Heart left ventricle (tissue), 16 donors: Measurements from ENCODE around the gene HSPB7. TPM values are rescaled to one million over a fixed set of nuclear protein-coding genes. Genes with fewer than 3 reads are reported as not detected.
A peak's percentile ranks its signal among the peaks of the same experiment; 100 is the strongest.

ENCODE experiments used
- ATAC-seq, 4 donors: fragments of 200-7000 bp; cut with Tn5 transposase; one replicate each; pipeline ENCODE4 v1.9.1; 2020 to 2022; ENCODE audit warnings: moderate library complexity in 4 of 4, mild to moderate bottlenecking in 3 of 4, moderate number of reproducible peaks in 1 of 4
- DNase-seq, 5 donors: peaks; one replicate each; pipeline ENCODE4 v3.0.0-alpha.2; 2020
- H3K27ac ChIP-seq, 12 donors: fragments of 200-600 bp; sonication (generic) in 4 of 12; one replicate each; pipeline versions ENCODE4 v1.5.0 to v1.8.0; 2016 to 2022; ENCODE audit warnings: mild to moderate bottlenecking in 2 of 12
- H3K27me3 ChIP-seq, 9 donors: fragments of 200-600 bp; sonication (generic) in 2 of 9; one replicate each; pipeline versions ENCODE4 v1.5.1 to v1.8.0; 2016 to 2022; ENCODE audit warnings: mild to moderate bottlenecking in 3 of 9
- H3K36me3 ChIP-seq, 9 donors: fragments of 200-600 bp; sonication (generic) in 2 of 9; one replicate each; pipeline versions ENCODE4 v1.5.0 to v1.8.0; 2018 to 2022; ENCODE audit warnings: mild to moderate bottlenecking in 2 of 9
- H3K4me1 ChIP-seq, 12 donors: fragments of 200-600 bp; sonication (generic) in 4 of 12; one replicate each; pipeline versions ENCODE4 v1.5.0 to v1.8.0; 2016 to 2022; ENCODE audit warnings: mild to moderate bottlenecking in 3 of 12
- H3K4me3 ChIP-seq, 12 donors: fragments of 200-600 bp; sonication (generic) in 4 of 12; one replicate each; pipeline versions ENCODE4 v1.5.0 to v1.8.0; 2017 to 2022; ENCODE audit warnings: mild to moderate bottlenecking in 9 of 12, moderate library complexity in 4 of 12
- H3K9me3 ChIP-seq, 12 donors: fragments of 200-600 bp; sonication (generic) in 4 of 12; one replicate each; pipeline versions ENCODE4 v1.5.0 to v1.8.0; 2016 to 2022; ENCODE audit warnings: mild to moderate bottlenecking in 1 of 12
- CTCF ChIP-seq, 12 donors: fragments of 200-600 bp; sonication (generic) in 4 of 12; IDR thresholded peaks; one replicate each; pipeline versions ENCODE4 v1.5.0 to v1.8.0; 2018 to 2022; ENCODE audit warnings: antibody characterized with exemption in 12 of 12, mild to moderate bottlenecking in 5 of 12
- POLR2A ChIP-seq, 2 donors: fragments of 450-650 bp; IDR thresholded peaks; one replicate each; pipeline ENCODE4 v1.6.1; 2017; ENCODE audit warnings: antibody characterized with exemption in 2 of 2, mild to moderate bottlenecking in 2 of 2, moderate library complexity in 2 of 2
- WGBS, 4 donors: extraction: QIAGEN DNeasy Blood & Tissue Kit in 2 of 4; methylation state at CpG; one replicate each; pipeline versions ENCODE4 v1.1.5 to v1.1.7; 2013 to 2018; 5-methylcytosine and 5-hydroxymethylcytosine counted together
- intact Hi-C, 10 donors: fragments of 100-400 bp; cut with DNase I; formaldehyde crosslinking; loops; one replicate each; pipeline versions ENCODE4 v1.11.1 to v1.14.2; 2022
- polyA plus RNA-seq, 2 donors: library from polyadenylated mRNA; stranded (reverse); fragments of 200-250 nt; gene quantifications; one replicate each; pipeline ENCODE4 v1.2.3, GENCODE V29; 2013
- total RNA-seq, 9 donors: library from RNA; depleted of rRNA in 2 of 9; stranded (reverse); fragments of >200 nt in 2 of 9; fragmentation: NEBNext Ultra II Directional in 3 of 9; extraction: Animal tissue kit (Norgen Biotek cat#: 25700) in 3 of 9; gene quantifications; one replicate each; pipeline versions ENCODE4 v1.1.0 to v1.2.4, GENCODE V29; 2016 to 2023
- donor health status: ischemic (EF 13 %, LVEDD 7.1; RV severe dilation, severe dysfunction).
- donor health status: healthy with polysubstance abuse.
- donor health status: DM: no; HTN: yes; CAD: no.
- donor health status: DM: no; HTN: no; CAD: no.
- donor health status: ischemic (EF 25% LVEDD 6.9; RV normal size, moderate dysfunction).
- donor health status: ischemic (EF 25% LVEDD 5.7; RV mildly dilated, moderate dysfunction).
- donor health status: healthy.
- donor health status: DM: yes; HTN: yes; CAD: no.
- donor health status: ischemic (EF 35%, LVEDD 5.7; RV mildly dilated, moderate dysfunction).
- donor health status: nonischemic (EF 11% LVEDD 7.7; RV severe dilation, severe dysfunction).
- donor health status: DM: yes; HTN: yes; CAD: no.
- donor health status: PGD.
- donor health status: ischemic (EF 29% LVEDD 5.4; RV normal size, mild dysfunction).
- donor health status: nonischemic (EF 23%, LVEDD 6.1; RV moderate dilation, normal function).

The HSPB7 gene
- total and polyA plus RNA-seq, 11 donors = 2,598 to 10,910 (median 4,961) TPM

DNA sequence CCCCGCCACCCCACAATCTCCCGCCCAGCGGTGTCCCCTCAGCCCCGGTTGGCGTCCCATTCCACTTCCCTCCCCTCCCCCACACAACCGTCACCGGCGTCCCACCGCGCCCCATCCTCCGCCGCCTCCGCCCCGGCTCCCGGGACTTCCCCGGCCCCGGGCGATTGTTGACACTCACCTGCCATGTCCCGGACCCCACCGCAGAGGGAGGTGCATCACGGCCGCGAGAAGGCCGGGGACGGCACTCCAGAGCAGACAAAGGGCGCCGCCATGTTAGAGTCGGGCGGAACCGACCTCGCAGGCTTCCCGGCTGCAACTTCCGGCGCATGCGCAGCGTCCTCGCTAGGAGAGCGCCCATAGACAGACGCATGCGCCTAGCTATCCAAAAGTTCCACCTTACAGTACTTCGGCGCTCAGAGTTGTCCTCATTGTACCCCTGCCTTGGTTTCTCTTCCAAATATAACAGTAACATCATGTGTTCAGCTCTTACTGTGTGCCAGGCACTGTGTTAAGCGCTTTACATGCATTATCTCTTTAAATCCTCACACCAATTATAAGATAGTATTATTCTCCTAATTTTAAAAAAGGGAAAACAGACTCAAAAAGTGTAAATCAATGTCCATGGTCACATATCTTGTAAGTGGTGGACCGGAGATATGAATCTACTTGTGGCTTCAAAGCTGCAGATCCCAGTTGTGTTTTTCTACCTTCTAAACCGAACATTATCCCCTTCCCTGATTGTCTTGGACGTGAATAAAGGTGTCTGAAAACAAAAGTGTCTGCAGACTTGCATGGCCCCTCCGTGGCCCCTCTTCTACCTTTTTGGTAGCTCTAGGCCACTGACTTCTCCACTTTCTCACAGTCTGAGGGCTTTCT, 41.8 kb downstream of the HSPB7 start, which contains the start of gene ZBTB17:
Gene ZBTB17 (minus strand): TSS at position 297 of the 876 bp plus-strand sequence. CDS start 27,606 bp downstream, outside the sequence.
- Histone ChIP-seq H3K27ac (peak within 1 kb of the TSS in 11 of 12 donors; percentile 67 to 91 (median 82)), H3K27me3 (no peaks in the 10 kb centered on the region), H3K4me1 (peaks cover 0 to 29% (median 12%) of the 10 kb centered on the region in 12 donors), H3K9me3 (peaks cover 0 to 4% (median 0%) of the 10 kb centered on the region in 12 donors), H3K4me3 (peak within 1 kb of the TSS; percentile 73 to 98 (median 79)), H3K36me3 (peaks cover 0 to 24% (median 15%) of the 10 kb centered on the region in 9 donors)
- ATAC-seq (peak; percentile 98 to 99 (median 99)), DNase-seq (peak; percentile 93 to 97 (median 96))
- TF ChIP-seq CTCF (IDR thresholded peaks at IDR 0.05) (peak in 1 of 12 donors; percentile 5), POLR2A (IDR thresholded peaks at IDR 0.05) (peak in 1 of 2 donors; percentile 65)
- intact Hi-C loops = loop anchor here in 2 of 10 donors (5.0 to 10.0 kb wide), 2 partner anchors 141 to 174 kb away; no protein-coding TSS in a partner anchor
- WGBS, 4 donors = 8 to 11% (median 9%) methylated on average over 36 to 47 of the region's 47 CpGs

- peak overlapping the region in 11 of 12 donors; percentile 67 to 91 (median 82) for H3K27ac ChIP-seq
- ATAC-seq = peak in 3 of 4 donors; percentile 62 to 90 (median 89)
- 0 to 1% (median 1%) methylated on average over 24 to 47 of the region's 47 CpGs for WGBS, 4 donors
Measured at GRCh38 chr1:15975358-15975804, 42.5 kb downstream of the HSPB7 start.

DNA sequence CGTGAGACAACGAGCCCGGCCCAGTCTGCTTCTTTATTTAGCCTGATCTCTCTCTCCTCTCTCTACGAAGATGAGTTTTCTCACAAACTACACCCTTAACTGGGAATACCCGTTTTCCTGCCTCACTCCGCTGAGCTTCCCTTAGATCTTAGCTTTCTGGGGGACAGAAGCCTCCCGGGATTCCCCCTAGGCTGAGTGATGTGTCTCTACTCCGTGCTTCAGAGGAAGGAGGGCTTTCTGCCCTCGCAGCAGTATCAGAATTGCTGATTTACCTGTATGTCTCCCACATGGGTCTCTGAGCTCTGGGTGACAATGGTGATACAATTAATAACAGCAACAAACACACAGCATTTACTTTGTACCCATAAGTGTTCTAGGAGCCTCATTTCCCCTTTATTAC, 43.0 kb downstream of the HSPB7 start:
- H3K27me3 ChIP-seq = no peaks in the 10 kb centered on the region
- H3K36me3 ChIP-seq = peaks cover 0 to 34% (median 21%) of the 10 kb centered on the region in 9 donors
- DNase-seq (no peak), ATAC-seq (no peak)
- peak overlapping the region; percentile 73 to 98 (median 79) for H3K4me3 ChIP-seq
- intact Hi-C loops = loop anchor here in 2 of 10 donors (5.0 to 10.0 kb wide), 2 partner anchors 140 to 173 kb away; no protein-coding TSS in a partner anchor
- TF ChIP-seq POLR2A (IDR thresholded peaks at IDR 0.05) = no peak
- no peak for TF ChIP-seq CTCF (IDR thresholded peaks at IDR 0.05)
- WGBS, 4 donors = 32 to 44% (median 39%) methylated on average over 9 of the region's 9 CpGs
- peaks cover 0 to 29% (median 12%) of the 10 kb centered on the region in 12 donors for H3K4me1 ChIP-seq
- H3K27ac ChIP-seq = peak overlapping the region in 5 of 12 donors; percentile 75 to 91 (median 83)
- peaks cover 0 to 4% (median 0%) of the 10 kb centered on the region in 12 donors for H3K9me3 ChIP-seq

More at GRCh38 chr1:15975358-15975804, 42.5 kb downstream of the HSPB7 start:
- peaks cover 0 to 29% (median 17%) of the 10 kb centered on the region in 9 donors for H3K36me3 ChIP-seq
- peaks cover 0 to 29% (median 12%) of the 10 kb centered on the region in 12 donors for H3K4me1 ChIP-seq
- peaks cover 0 to 4% (median 0%) of the 10 kb centered on the region in 12 donors for H3K9me3 ChIP-seq
- intact Hi-C loops = loop anchor here in 2 of 10 donors (5.0 to 10.0 kb wide), 2 partner anchors 141 to 173 kb away; no protein-coding TSS in a partner anchor
- no peaks in the 10 kb centered on the region for H3K27me3 ChIP-seq
- TF ChIP-seq CTCF (IDR thresholded peaks at IDR 0.05) = peak in 6 of 12 donors; percentile 5 to 45 (median 29)
- no peak for TF ChIP-seq POLR2A (IDR thresholded peaks at IDR 0.05)
- peak; percentile 58 to 78 (median 71) for DNase-seq
- H3K4me3 ChIP-seq = peak overlapping the region; percentile 73 to 98 (median 79)
